Esophagus squamous epithelium (tissue), 4 donors: ENCODE data around the gene ZNF512.
"Not testable (repeated sequence)": the region's sequence is repeated elsewhere in the genome, so short reads cannot be mapped to it uniquely, and the experiment has no call there.

Experiments used
- POLR2A ChIP-seq, 4 donors: fragments of 450-650 bp; IDR thresholded peaks; one replicate each; pipeline ENCODE4 v1.6.1; 2017; ENCODE audit warnings: antibody characterized with exemption in 4 of 4, mild to moderate bottlenecking in 4 of 4, moderate library complexity in 3 of 4
- TF ChIP-seq, protein P1 (sequence below), 6 experiments: fragments of 450-650 bp in 4 of 6; fragments of 200-600 bp in 2 of 6; sonication (generic) in 2 of 6; IDR thresholded peaks; one replicate each; pipeline ENCODE4 v1.5.1; 2016 to 2019; ENCODE audit warnings: antibody characterized with exemption in 6 of 6, mild to moderate bottlenecking in 4 of 6, moderate library complexity in 4 of 6

GRCh38 chr2:27626323-27626722 is 43.5 kb downstream of the ZNF512 start:
- TF ChIP-seq POLR2A (IDR thresholded peaks at IDR 0.05): not testable (repeated sequence)
- TF ChIP-seq, protein P1, sequence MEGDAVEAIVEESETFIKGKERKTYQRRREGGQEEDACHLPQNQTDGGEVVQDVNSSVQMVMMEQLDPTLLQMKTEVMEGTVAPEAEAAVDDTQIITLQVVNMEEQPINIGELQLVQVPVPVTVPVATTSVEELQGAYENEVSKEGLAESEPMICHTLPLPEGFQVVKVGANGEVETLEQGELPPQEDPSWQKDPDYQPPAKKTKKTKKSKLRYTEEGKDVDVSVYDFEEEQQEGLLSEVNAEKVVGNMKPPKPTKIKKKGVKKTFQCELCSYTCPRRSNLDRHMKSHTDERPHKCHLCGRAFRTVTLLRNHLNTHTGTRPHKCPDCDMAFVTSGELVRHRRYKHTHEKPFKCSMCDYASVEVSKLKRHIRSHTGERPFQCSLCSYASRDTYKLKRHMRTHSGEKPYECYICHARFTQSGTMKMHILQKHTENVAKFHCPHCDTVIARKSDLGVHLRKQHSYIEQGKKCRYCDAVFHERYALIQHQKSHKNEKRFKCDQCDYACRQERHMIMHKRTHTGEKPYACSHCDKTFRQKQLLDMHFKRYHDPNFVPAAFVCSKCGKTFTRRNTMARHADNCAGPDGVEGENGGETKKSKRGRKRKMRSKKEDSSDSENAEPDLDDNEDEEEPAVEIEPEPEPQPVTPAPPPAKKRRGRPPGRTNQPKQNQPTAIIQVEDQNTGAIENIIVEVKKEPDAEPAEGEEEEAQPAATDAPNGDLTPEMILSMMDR (IDR thresholded peaks at IDR 0.05): not testable (repeated sequence)
